ENCODE measurements around the gene GPRC5D. TPM values are rescaled to one million over a fixed set of nuclear protein-coding genes. Genes with fewer than 3 reads are reported as not detected.

GPRC5D gene
- total RNA-seq, 1 donor from 2014 or later, result not detected

DNA sequence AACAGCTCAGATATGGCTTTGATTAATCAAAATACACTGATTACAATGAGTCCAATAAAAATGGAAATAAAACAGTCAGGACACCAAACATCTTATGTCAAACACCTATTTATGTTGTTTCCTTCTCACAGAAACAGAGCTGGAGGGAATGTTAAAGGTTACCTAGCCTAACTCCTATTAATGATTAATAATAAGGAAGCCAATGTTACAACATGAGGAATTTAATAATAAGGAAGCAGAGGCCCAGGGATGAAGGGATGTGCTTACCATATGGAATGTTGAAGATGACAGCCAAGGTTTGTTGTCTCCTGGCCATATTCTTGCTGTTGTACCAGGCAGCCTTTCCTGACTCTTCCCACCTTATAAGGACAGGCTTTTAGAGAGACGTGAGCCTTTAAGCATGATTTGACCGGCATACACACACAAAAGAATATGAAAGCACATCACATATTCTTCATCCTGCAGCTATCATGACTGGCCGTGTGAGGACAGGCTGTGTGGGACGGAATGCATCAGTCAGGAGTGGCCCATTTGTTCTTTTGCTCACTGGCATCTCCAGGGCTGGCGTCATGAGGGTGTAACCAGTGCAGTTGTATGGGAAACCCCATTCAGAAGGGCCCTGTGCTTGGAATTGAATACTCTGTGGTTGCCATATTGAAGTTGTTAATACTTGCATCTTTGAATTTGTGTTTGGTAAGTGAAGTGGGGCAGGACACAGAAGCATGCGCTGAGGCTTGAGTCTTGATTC lies 3.1 kb upstream of the GPRC5D start:
- H3K27me3 Mint-ChIP-seq, result no peaks in the 10 kb centered on the region
- H3K27ac Mint-ChIP-seq, result no peak overlapping the region
- DNase-seq (ENCODE audit: extremely low spot score, unreplicated experiment), result no peak
- no peak overlapping the region for H3K4me3 Mint-ChIP-seq
- H3K36me3 Mint-ChIP-seq, result peaks cover 6% of the 10 kb centered on the region
- TF ChIP-seq, protein P1, sequence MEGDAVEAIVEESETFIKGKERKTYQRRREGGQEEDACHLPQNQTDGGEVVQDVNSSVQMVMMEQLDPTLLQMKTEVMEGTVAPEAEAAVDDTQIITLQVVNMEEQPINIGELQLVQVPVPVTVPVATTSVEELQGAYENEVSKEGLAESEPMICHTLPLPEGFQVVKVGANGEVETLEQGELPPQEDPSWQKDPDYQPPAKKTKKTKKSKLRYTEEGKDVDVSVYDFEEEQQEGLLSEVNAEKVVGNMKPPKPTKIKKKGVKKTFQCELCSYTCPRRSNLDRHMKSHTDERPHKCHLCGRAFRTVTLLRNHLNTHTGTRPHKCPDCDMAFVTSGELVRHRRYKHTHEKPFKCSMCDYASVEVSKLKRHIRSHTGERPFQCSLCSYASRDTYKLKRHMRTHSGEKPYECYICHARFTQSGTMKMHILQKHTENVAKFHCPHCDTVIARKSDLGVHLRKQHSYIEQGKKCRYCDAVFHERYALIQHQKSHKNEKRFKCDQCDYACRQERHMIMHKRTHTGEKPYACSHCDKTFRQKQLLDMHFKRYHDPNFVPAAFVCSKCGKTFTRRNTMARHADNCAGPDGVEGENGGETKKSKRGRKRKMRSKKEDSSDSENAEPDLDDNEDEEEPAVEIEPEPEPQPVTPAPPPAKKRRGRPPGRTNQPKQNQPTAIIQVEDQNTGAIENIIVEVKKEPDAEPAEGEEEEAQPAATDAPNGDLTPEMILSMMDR (conservative IDR thresholded peaks at IDR 0.05), result no peak
- H3K9me3 Mint-ChIP-seq, result peaks cover 7% of the 10 kb centered on the region
- no peaks in the 10 kb centered on the region for H3K4me1 Mint-ChIP-seq (ENCODE audit: unreplicated experiment)

DNA sequence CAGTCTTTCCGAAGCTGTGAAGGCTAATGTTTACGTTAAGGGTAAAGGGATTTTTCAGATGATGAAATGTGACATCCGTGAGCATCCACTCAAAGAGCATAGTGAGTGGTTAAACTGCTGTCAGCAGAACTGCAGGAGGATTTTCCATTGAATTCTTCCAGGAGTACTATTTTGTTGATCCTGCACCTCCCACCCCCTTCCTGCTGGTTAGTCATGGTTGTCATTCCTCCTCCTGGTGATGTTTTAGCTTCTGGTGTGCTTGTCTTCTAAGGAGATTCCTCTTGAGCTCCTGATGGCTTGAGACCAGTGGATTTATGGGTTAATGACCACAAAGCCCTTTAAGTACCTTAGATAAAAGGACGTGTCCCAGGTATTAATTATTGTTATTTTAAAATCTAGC lies 2.4 kb upstream of the GPRC5D start:
- TF ChIP-seq, protein P1 (conservative IDR thresholded peaks at IDR 0.05), result no peak
- Mint-ChIP-seq H3K4me3 (no peak overlapping the region), H3K27me3 (no peaks in the 10 kb centered on the region), H3K9me3 (peaks cover 11% of the 10 kb centered on the region), H3K4me1 (ENCODE audit: unreplicated experiment) (no peaks in the 10 kb centered on the region), H3K27ac (no peak overlapping the region), H3K36me3 (peaks cover 13% of the 10 kb centered on the region)
- no peak for DNase-seq (ENCODE audit: extremely low spot score, unreplicated experiment)

DNA sequence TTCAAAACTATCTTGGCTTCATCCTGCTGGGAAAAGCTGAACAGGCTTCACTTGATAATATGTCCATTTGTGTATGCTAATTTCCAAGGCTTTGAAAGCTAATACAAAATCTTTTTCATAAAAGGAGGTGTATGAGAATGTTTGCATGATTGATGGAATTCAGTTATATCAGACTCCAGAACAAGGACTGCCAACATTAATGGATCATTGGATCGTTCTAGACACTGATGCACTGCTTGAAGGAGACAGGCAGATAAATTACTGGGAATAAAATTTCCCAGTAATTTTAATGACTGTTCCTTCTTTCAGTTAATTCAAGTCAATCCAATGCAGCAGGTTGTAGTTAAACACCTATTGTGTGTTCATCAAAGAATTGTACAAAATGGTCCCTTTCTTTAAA lies 466 bp downstream of the GPRC5D start:
- no peaks in the 10 kb centered on the region for H3K4me1 Mint-ChIP-seq (ENCODE audit: unreplicated experiment)
- H3K36me3 Mint-ChIP-seq, result peaks cover 11% of the 10 kb centered on the region
- no peak overlapping the region for H3K27ac Mint-ChIP-seq
- H3K4me3 Mint-ChIP-seq, result no peak overlapping the region
- TF ChIP-seq, protein P1 (conservative IDR thresholded peaks at IDR 0.05), result no peak
- peaks cover 11% of the 10 kb centered on the region for H3K9me3 Mint-ChIP-seq
- DNase-seq (ENCODE audit: extremely low spot score, unreplicated experiment), result no peak
- H3K27me3 Mint-ChIP-seq, result no peaks in the 10 kb centered on the region

DNA sequence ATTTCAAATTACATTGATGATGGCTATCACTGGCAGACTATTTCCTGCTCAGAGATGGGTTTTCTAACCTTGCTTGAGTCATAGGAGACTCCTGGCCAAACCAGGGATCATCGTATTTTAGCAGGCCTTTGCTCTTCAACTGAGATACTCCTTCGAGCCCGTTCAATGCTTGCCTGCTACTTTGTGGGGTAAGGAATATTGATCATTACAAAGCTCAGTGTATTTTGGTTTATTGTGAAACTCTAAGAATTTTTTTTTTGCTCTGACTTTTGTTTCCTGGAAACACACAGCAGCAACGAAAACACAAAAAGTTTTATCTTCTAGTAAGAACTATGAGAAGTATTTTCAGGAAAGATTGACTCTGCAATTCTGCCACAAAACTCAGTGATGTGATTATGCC lies 4.1 kb downstream of the GPRC5D start:
- H3K27ac Mint-ChIP-seq, result no peak overlapping the region
- H3K27me3 Mint-ChIP-seq, result no peaks in the 10 kb centered on the region
- peaks cover 11% of the 10 kb centered on the region for H3K9me3 Mint-ChIP-seq
- DNase-seq (ENCODE audit: extremely low spot score, unreplicated experiment), result no peak
- TF ChIP-seq, protein P1 (conservative IDR thresholded peaks at IDR 0.05), result no peak
- peaks cover 14% of the 10 kb centered on the region for H3K36me3 Mint-ChIP-seq
- H3K4me1 Mint-ChIP-seq (ENCODE audit: unreplicated experiment), result no peaks in the 10 kb centered on the region
- no peak overlapping the region for H3K4me3 Mint-ChIP-seq

DNA sequence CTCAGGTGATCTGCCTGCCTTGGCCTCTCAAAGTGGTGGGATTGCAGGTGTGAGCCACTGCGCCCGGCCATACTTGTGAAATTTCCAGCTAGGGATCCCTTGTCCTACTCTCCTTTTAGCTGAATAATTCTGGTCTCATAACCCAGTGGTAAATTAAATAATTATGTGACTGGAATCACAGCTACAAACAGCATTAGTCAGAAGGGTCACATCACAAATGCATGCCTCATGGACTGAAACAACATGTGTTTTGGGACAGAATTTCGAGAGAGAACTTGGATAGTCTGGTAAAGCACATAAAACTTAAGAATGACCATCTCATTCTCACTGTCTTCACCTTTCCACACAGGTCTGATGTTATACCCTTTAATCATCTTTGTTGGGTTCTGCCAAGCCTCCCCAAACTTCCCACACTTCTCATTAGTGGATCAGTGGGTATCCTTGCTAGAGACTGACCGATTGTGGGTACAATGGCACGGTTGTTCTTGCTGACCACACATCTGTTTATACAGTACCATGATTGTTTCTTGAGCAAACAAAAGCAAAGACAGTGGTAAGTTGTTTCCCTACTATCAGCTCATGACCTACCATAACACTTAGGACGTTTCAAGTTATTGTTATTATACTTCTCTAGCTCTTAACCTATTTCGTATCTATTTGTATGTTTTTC lies 5.1 kb downstream of the GPRC5D start:
- H3K9me3 Mint-ChIP-seq, result peaks cover 7% of the 10 kb centered on the region
- no peak overlapping the region for H3K4me3 Mint-ChIP-seq
- no peaks in the 10 kb centered on the region for H3K4me1 Mint-ChIP-seq (ENCODE audit: unreplicated experiment)
- DNase-seq (ENCODE audit: extremely low spot score, unreplicated experiment), result no peak
- TF ChIP-seq, protein P1 (conservative IDR thresholded peaks at IDR 0.05), result no peak
- H3K27ac Mint-ChIP-seq, result no peak overlapping the region
- no peaks in the 10 kb centered on the region for H3K27me3 Mint-ChIP-seq
- peaks cover 14% of the 10 kb centered on the region for H3K36me3 Mint-ChIP-seq

All from type B pancreatic cell (in vitro differentiated cells).